Activated CD4-positive, CD25-positive, alpha-beta regulatory T cell treated with anti-CD3 and anti-CD28 coated beads, Interleukin-2, amount 50 U/mL, for 72 hours (primary cell): ENCODE measurements around the gene CBX1.
"Not testable (repeated sequence)": the region's sequence is repeated elsewhere in the genome, so short reads cannot be mapped to it uniquely, and the experiment has no call there.

Experiments used
- DNase-seq: peaks from one replicate; pipeline ENCODE4 v3.0.0; 2021

The CBX1 gene

GRCh38 chr17:48071654-48072053 lies 29.6 kb downstream of the CBX1 start:
- no peak for DNase-seq

DNA sequence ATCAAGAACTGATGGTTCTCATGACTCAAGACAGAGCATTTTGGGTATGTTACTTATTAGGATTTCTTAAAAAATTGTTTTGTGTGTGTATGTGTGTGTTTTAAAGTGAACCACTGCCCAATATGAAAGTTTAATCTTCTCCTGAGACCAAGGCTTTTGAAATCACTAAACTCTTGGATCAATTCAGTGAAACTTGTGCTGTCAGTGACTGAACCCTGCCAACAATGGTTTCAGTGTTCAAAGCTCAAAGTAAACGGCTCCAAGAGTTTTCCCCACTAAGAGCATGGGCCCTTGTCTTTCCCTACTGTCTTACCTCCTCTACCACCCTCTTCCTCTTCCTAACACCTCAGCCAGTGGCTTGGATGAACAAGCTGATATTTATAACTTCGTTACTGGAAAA lies 31.1 kb downstream of the CBX1 start:
- DNase-seq: no peak

DNA sequence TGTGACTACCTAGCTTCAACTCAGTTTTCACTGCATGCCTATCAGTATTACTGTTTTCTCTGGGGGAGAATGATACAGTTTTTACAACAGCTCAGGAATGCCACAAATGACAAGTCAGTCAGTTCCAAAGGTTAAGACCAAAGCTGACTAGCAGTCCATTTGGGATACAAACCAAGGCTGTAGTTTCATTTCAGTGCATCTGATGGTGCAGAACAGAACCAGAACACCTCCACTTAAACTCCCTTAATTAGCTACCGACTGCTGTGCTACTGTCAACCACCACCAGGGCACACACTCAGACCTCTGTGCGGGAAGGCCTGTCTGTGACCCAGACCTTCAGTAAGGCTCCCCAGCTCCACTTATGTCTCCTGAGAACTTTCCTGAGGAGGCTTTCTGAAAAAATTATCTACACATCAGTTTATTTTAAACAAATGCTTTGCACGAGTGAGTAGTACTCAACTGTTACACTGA lies 32.8 kb downstream of the CBX1 start:
- DNase-seq: no peak

DNA sequence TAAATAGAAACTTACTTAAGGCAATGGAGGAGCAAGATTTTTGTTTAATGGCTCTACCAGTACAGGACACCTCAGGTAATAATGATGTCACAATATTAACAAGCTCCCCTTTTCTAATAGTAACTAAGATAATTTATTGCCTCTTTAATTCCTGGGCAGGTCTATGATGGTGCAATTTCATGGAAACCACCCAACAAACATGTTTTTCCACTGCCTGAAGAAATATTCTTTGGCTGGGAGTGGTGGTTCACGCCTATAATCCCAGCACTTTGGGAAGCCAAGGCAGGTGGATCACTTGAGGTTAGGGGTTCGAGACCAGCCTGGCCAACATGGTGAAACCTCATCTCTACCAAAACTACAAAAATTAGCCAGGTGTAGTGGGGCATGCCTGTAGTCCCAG lies 33.5 kb downstream of the CBX1 start:
- DNase-seq: not testable (repeated sequence)

DNA sequence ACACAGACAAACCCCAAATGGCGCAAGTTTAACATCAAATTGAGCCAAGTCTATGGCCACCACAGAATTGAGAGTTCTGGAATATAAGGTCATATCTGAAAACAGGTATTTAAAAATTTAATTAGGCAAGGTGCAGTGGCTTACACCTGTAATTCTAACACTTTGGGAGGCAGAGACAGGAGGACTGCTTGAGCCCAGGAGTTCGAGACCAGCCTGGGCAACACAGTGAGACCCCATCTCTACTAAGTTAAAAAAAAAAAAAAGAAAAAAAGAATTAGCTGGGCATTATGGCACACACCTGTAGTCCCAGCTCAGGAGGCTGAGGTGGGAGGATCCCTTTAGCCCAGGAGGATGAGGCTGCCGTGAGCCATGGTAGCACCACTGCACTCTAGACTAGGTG lies 34.0 kb downstream of the CBX1 start:
- no peak for DNase-seq

DNA sequence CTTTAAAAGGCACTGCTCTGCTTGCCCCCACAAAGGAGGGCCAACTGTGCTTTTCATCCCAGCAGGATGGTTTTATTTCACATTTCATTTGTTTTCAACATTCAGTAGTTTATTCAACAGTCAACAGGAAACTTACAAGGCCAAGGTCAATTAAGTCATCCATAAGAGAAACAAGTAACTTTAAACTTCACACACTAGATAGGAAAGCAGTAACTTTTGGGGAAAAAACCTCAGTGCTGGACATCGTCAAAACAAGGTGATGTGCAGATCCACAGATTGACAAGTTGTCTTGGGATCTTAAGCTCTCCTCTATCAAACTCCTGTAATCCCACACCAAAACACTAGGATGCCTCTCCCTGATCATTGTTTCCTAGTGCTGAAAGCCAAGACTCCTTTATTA lies 34.6 kb downstream of the CBX1 start:
- DNase-seq: no peak

- no peak for DNase-seq
Measured at GRCh38 chr17:48066192-48066591, 35.1 kb downstream of the CBX1 start.

GRCh38 chr17:48064638-48065037 lies 36.6 kb downstream of the CBX1 start:
- DNase-seq: no peak

- no peak for DNase-seq
Measured at GRCh38 chr17:48062273-48062672, 39.0 kb downstream of the CBX1 start.

GRCh38 chr17:48060249-48060648 lies 41.0 kb downstream of the CBX1 start:
- no peak for DNase-seq

DNA sequence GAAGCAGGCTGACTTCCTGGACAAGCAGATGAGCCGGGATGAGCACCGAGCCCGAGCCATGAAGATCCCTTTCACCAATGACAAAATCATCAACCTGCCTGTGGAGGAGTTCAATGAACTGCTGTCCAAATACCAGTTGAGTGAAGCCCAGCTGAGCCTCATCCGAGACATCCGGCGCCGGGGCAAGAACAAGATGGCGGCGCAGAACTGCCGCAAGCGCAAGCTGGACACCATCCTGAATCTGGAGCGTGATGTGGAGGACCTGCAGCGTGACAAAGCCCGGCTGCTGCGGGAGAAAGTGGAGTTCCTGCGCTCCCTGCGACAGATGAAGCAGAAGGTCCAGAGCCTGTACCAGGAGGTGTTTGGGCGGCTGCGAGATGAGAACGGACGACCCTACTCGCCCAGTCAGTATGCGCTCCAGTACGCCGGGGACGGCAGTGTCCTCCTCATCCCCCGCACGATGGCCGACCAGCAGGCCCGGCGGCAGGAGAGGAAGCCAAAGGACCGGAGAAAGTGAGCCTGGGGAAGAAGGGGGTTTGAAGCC lies 42.1 kb downstream of the CBX1 start:
- DNase-seq: no peak

DNA sequence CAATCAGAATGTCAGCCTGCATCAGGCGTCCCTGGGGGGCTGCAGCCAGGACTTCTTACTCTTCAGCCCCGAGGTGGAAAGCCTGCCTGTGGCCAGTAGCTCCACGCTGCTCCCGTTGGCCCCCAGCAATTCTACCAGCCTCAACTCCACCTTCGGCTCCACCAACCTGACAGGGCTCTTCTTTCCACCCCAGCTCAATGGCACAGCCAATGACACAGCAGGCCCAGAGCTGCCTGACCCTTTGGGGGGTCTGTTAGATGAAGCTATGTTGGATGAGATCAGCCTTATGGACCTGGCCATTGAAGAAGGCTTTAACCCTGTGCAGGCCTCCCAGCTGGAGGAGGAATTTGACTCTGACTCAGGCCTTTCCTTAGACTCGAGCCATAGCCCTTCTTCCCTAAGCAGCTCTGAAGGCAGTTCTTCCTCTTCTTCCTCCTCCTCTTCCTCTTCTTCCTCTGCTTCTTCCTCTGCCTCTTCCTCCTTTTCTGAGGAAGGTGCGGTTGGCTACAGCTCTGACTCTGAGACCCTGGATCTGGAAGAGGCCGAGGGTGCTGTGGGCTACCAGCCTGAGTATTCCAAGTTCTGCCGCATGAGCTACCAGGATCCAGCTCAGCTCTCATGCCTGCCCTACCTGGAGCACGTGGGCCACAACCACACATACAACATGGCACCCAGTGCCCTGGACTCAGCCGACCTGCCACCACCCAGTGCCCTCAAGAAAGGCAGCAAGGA lies 42.7 kb downstream of the CBX1 start:
- DNase-seq: no peak

DNA sequence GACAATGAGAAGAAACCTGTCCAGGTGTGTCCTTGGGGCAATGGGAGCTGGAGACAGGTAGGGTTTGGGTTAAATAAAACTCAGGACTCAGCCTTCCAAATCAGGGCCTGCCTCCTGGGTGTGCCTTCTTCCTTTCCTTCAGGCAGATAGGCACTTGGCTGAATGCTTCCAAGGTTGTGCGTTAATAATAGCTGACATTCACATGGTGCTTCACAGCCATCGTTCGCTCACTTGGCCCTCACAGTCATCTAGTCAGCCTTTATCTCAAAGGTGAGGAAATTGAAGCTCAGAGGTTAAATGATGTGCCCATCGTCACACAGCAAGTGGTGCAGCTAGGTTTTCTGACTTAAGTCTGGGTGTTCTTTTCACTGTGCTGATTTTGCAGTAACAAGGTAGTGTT lies 43.7 kb downstream of the CBX1 start:
- no peak for DNase-seq

DNA sequence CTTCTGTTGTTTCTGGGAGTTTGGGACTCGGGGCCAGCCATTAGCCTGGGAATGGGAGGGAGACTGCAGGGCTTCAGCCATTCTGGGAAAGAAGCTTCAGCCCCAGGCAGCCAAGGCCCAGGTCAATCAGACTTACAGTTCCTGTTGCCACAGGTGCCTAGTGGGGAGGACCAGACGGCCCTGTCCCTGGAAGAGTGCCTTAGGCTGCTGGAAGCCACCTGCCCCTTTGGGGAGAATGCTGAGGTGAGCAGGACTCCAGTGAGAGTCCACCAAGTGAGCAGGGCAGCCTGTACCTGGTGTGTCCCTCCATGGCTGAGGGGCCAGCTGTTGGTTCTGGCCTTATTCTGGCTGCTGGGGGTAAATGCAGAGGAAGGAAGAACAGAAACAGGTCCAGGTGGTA lies 44.4 kb downstream of the CBX1 start:
- no peak for DNase-seq

- no peak for DNase-seq
Measured at GRCh38 chr17:48056246-48056745, 45.0 kb downstream of the CBX1 start.

DNA sequence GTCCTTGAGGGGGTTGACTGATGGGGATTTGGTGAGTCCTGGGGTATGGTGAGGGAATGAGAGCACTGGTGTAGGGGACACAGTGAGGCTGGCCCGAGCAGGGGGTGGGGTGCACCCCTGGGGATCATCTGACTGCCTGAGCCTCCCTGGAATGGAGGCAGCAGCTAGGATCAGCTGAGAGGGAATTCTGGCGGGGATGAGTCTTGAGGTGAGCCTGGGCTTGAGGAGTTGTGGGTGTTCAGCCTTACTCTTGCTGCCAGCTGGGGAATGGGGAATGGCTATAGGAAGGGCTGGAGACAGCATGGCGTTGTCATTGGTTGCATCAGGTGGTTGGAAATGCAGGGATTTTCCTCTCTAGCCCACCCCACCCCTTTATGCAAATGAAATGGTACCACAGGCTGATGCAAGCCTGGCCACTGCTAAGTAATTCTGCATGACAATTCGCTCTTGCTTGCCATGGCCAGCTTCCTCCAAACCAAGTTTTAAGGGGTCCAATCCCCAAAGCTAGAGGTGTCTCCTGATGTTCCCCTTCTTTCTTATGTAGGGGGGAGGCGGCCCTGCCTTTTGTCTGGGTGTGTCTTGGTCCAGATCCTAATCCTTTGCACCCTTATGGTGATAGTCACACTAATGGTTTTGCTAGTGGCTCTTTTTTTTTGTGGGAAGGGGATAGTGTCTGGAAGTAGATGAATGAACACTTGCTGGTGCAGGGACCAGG lies 45.6 kb downstream of the CBX1 start:
- DNase-seq: peak; percentile 38

DNA sequence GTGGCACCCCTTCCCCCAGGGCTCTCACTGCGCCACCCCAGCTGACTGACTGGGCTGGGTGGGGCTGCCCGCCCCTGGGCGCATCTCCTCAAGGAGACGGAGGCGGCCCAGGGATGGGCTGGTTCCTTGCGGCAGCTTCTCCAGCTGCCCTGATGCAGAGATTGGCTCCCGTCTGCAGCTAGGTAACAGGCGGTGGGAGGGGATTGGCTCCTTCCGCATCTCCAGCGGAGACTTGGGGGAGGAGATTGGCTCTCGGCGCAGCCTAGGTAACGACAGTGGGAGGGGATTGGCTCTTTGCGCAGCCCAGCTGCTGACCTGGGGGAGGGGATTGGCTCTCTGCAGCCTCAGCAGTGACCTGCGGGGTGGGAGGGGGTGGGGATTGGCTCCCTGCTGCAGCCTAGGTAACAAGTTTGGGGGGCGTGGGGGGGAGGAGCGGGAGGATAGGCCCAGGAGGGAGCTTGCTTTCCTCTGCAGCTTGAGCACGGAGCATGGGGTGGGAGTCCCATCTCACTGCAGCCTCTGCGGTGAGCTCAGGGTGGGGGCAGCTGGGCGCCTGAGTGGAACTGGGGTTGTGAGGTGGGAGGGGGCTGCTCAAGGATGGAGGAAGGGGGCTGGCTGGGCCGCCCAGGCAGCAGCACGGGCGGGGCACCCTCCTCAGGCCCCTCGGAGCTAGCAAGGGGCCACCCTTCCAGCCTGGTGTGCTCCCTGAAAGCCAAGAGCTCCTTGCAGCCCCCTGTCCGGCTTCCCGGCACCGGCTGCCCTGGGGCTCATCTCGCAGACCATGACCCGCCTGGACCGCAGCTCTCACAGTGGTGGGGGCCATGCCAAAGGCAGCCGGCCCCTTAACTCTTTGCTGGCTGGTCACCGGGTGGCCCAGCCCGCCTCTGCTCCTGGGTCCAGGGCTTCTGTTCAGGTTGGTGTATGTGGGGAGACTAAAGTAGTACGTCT lies 46.8 kb downstream of the CBX1 start:
- no peak for DNase-seq

- no peak for DNase-seq
Measured at GRCh38 chr17:48053758-48054237, 47.5 kb downstream of the CBX1 start.

DNA sequence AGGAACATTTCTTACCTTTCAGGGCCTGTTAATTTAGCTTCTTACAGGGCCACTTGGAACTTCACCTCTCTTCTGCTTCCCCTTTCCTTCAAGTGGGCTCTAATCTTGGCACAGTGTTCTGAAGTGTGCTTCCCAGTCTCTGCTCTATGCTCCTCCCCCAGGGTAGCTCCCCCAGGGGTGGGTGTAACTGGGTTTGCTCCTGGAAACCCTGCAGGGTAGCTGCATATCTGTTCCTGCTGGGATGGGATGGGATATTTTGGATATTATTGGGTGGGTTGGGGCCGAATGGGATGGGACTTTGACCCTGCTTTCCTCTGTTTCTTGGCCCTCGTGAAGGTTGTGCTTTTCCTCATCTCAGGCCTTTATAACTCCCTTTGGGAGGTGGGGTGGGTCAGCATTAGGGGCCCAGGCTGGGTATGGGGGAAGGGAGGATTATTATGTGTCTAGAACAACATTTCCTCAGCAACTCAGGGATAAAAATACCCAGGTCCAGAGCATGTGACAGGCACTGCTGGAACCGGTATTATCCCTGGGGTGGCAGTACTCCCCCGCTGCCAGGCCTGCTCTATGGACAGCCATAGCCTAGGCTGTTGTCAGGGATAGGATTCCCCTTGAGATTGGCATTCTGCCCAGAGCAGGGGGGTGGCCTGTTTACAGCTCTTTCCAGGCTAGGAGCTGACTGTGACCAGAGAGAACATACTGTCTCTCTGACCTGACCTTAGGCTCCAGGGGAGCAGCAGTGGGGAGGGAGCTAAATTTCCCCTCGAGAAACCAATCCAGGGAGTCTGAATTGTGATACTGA lies 48.1 kb downstream of the CBX1 start:
- no peak for DNase-seq

- DNase-seq: no peak
Measured at GRCh38 chr17:48051706-48052486, 49.4 kb downstream of the CBX1 start.

GRCh38 chr17:48051283-48051682 lies 50.0 kb downstream of the CBX1 start:
- no peak for DNase-seq
